ENCODE data around the gene SERINC5.
"Not testable (repeated sequence)": the region's sequence is repeated elsewhere in the genome, so short reads cannot be mapped to it uniquely, and the experiment has no call there.

Gene SERINC5

GRCh38 chr5:80205846-80206245, 50.0 kb downstream of the SERINC5 start:
- H3K4me3 ChIP-seq (ENCODE audit: control insufficient read depth, low read depth, low read length) = no peak overlapping the region
- DNase-seq (ENCODE audit: low read depth) = no peak
- no peak for TF ChIP-seq CTCF (conservative IDR thresholded peaks at IDR 0.05; ENCODE audit: control insufficient read depth, insufficient read depth, low read depth, low read length)

GRCh38 chr5:80204808-80205614, 50.8 kb downstream of the SERINC5 start:
- no peak overlapping the region for H3K4me3 ChIP-seq (ENCODE audit: control insufficient read depth, low read depth, low read length)
- DNase-seq (ENCODE audit: low read depth) = no peak
- TF ChIP-seq CTCF (conservative IDR thresholded peaks at IDR 0.05; ENCODE audit: control insufficient read depth, insufficient read depth, low read depth, low read length) = no peak

- not testable (repeated sequence) for DNase-seq (ENCODE audit: low read depth); H3K4me3 ChIP-seq (ENCODE audit: control insufficient read depth, low read depth, low read length)
Measured at GRCh38 chr5:80201763-80202162, 54.1 kb downstream of the SERINC5 start.

- no peak for DNase-seq (ENCODE audit: low read depth)
- no peak overlapping the region for H3K4me3 ChIP-seq (ENCODE audit: control insufficient read depth, low read depth, low read length)
- TF ChIP-seq CTCF (conservative IDR thresholded peaks at IDR 0.05; ENCODE audit: control insufficient read depth, insufficient read depth, low read depth, low read length) = no peak
Measured at GRCh38 chr5:80198920-80199319, 56.9 kb downstream of the SERINC5 start.

GRCh38 chr5:80198399-80198798, 57.4 kb downstream of the SERINC5 start:
- no peak overlapping the region for H3K4me3 ChIP-seq (ENCODE audit: control insufficient read depth, low read depth, low read length)
- DNase-seq (ENCODE audit: low read depth) = peak; percentile 12

GRCh38 chr5:80195837-80196400, 59.9 kb downstream of the SERINC5 start:
- DNase-seq (ENCODE audit: low read depth) = peak; percentile 20
- TF ChIP-seq CTCF (conservative IDR thresholded peaks at IDR 0.05; ENCODE audit: control insufficient read depth, insufficient read depth, low read depth, low read length) = no peak
- H3K4me3 ChIP-seq (ENCODE audit: control insufficient read depth, low read depth, low read length) = no peak overlapping the region

More at GRCh38 chr5:80198399-80198798, 57.4 kb downstream of the SERINC5 start:
- no peak for TF ChIP-seq CTCF (conservative IDR thresholded peaks at IDR 0.05; ENCODE audit: control insufficient read depth, insufficient read depth, low read depth, low read length)

- H3K4me3 ChIP-seq (ENCODE audit: control insufficient read depth, low read depth, low read length) = no peak overlapping the region
- no peak for DNase-seq (ENCODE audit: low read depth)
- TF ChIP-seq CTCF (conservative IDR thresholded peaks at IDR 0.05; ENCODE audit: control insufficient read depth, insufficient read depth, low read depth, low read length) = no peak
Measured at GRCh38 chr5:80194468-80194867, 61.4 kb downstream of the SERINC5 start.
